Dedifferentiated amniotic fluid mesenchymal stem cell (primary cell): ENCODE results near the gene FAM177A1.
"Not testable (repeated sequence)": the region's sequence is repeated elsewhere in the genome, so short reads cannot be mapped to it uniquely, and the experiment has no call there.

Source experiments
- DNase-seq: peaks from one replicate; pipeline ENCODE4 v3.0.0-alpha.2; 2016; ENCODE audit errors: extremely low spot score

The FAM177A1 gene

DNA sequence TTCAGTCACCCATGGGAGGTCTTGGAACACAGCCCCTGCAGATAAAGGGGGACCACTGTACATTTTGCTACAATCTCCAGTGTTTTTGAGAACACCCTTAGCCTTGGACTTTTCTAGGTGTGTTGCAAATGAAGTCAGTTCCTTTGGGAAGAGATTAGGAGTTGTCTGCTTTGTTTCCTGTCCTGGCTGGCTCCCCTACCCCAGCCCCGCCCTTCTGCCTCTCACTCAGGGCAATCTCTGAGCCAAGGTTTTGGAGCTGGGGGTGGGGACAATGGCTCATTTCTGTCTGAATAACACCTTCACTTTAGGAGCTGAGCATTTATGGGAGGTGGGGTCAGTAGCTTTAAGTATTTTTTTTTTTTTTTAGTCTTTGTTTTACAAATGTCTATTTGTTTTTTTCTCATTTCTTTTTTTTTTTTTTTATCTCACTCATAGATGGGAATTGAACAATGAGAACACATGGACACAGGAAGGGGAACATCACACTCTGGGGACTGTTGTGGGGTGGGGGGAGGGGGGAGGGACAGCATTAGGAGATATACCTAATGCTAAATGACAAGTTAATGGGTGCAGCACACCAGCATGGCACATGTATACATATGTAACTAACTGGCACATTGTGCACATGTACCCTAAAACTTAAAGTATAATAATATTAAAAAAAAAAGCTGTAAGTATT lies 15.2 kb downstream of the FAM177A1 start:
- DNase-seq, result not testable (repeated sequence)

DNA sequence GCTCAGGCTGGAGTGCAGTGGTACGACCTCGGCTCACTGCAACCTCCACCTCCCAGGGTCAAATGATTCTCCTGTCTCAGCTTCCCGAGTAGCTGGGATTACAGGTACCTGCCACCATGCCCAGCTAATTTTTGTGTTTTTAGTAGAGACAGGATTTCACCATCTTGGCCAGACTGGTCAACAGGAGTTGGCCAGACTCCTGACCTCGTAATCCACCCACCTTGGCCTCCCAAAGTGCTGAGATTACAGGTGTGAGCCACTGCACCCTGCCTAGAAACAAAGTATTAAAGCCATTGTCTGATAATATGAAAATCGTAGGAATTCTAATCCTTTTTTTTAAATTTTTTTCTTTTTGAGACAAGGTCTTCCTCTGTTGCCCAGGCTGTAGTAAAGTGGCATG lies 19.7 kb downstream of the FAM177A1 start:
- DNase-seq, result not testable (repeated sequence)

DNA sequence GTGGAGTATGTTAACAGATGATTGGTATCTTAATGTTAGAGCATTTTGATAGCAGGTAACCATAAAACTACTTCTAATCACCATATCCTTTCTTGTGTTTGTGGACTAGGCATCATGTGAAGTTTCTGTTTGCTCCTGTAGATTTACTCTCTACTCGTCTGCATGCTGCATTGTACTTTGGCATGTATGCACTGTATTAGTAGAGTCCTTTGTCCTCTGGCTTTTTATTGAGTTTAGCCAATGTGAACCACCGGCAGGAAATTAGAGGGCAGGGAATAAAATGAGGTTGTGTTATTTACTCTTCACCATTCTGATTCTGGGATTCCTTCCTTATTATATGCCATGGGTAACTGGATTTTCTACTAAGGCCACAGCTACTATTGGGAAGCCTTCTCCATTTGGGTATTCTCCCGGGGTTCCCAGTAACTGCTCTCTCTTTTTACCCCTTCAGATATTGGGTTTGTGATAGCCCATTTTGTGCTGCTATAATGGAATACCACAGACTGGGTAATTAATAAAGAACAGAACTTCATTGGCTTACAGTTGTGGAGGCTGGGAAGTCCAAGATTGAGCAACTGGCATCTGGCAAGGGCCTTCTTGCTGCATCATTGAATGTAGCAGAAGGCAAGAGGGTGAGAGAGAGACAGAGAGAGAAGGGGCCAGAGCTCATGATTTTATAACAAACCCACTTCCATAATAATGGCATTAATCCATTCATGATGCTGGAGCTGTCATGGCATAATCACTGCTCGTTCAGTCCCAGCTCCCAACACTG lies 22.4 kb downstream of the FAM177A1 start:
- no peak for DNase-seq

DNA sequence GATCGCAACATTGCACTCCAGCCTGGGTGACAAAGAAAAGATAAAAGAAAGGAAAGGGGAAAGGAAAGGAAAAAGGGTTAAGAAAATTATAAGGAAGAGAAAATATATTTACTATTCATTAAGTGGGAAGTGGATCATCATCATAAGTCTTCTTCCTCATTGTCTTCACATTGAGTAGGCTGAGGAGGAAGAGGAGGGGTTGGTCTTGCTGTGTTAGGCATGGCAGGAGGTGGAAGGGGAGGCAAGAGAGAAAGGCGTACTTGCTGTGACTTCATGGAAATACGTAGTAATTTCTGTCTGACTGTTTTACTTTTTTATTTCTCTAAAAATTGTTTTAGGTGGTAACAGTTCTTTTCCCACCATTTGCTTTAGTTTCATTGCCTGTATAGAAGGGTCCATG lies 26.2 kb downstream of the FAM177A1 start:
- DNase-seq, result no peak

DNA sequence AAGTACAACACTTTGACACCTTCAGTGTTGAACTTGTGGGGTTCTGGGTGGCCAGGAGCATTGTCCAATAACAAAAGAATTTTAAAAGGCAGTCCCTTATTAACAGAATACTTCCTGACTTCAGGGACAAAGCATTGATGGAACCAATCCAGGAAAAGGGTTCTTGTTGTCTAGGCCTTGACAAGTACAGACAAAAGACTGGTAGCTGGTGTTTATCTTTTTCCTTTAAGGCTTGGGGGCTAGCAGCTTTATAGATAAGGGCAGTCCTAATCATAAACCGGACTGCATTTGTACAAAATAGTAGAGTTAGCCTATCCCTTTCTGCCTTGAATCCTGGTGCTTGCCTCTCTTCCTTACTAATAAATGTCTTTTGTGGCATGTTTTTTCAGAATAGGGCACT lies 27.4 kb downstream of the FAM177A1 start:
- no peak for DNase-seq

DNA sequence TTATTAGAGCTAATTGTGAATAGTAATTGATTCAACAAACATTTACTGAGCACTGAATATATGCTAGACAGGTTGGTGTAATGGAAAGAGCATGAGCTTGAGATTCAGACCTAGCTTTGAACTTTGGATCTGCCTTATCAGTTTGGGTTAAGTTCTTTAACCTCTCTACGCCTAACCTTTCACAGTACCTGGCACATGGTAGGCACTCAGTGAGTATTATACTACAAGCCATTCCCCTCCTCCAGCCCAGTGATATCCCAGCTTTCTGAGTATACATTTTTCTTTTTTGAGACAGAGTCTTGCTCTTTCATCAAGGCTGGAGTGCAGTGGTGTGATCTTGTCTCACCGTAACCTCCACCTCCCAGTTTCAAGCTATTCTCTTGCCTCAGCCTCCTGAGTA lies 32.0 kb downstream of the FAM177A1 start:
- no peak for DNase-seq

DNA sequence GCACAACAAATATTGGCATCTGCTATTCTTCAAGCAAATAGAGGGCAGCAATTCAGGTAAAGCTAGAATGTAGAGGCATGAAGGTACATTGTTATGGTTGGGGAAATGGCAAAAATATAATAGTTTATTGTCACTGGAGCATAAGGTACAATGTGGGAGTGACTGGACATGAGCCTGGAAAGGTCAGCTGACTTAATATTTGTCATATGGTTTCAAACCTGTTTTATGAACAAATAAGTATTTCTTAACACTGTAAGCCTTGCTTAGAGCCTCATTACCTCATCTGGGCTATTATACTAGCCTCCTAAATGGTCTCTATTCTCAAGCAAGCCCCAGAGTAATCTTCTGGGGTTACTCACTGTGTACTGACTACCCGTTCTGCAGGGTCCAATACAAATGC lies 33.7 kb downstream of the FAM177A1 start:
- no peak for DNase-seq

DNA sequence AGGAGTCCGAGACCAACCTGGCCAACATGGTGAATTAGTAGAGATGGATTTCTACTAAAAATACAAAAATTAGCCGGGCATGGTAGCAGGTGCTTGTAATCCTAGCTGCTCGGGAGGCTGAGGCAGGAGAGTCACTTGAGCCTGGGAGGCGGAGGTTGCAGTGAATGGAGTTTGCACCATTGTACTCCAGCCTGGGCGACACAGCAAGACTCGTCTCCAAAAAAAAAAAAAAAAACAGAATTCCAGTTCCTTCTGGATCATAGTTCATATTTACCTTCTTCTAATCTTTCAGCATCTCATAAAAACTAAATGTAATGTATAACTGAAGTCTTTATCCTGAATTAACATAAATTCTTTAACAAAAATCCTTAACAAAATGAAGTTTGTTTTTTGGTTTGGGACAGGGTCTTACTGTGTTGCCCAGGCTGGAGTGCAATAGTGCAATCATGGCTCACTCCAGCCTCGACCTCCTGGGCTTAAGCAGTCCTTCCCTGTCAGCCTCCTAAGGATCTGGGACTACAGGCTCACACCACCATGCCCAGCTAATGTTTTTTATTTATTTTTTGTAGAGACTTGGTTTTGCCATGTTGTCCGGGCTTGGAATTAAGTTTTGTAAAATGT lies 37.6 kb downstream of the FAM177A1 start:
- no peak for DNase-seq

DNA sequence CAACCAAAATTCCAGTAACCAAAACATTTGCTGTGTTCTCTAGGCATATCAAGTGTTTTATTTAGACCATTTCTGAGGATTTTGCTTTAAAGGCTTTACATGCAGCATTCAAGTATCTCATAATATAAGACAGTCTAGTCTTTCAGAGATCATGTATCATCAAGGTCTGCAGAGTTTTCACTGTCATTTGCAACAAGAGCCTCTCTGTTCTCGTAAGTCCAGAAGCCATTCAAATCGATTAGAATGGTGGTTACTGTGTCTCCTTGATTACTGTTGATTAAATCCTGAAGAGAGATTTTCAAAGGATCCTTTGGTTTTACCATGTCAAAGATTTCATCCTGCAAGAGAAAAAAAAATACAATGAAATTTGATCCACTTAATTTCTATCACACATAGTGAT lies 39.4 kb downstream of the FAM177A1 start:
- no peak for DNase-seq

DNA sequence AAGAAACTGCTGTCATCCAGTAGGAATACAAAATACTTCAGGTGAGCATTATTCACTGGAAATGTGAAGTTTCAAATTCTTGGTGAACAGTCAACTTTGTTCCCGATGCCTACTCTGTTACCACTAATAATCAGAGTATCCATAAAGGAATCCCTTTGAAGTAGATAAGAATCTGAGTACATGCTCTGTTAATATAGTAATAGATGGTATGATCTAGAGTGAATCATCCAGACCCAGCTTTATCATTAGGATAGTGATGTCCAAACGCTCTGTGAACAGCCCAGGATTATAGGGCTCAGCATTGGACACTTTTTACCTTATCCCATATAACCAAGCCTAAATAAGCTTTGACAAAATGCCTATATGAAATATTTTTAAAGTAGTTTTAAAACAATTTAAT lies 42.4 kb downstream of the FAM177A1 start:
- DNase-seq, result no peak

DNA sequence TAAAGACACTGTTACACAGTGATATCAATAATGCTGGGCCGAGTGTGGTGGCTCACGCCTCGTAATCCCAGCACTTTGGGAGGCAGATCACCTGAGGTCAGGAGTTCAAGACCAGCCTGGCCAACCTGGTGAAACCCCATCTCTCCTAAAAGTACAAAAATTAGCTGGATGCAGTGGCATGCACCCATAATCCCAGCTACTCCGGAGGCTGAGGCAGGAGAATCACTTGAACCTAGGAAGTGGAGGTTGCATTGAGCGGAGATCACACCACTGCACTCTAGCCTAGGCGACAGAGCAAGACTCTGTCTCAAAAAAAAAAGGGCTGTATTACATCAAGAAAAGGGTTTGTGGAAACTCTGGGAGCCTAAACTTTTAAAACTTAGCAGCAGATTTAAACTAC lies 48.6 kb downstream of the FAM177A1 start:
- DNase-seq, result not testable (repeated sequence)

DNA sequence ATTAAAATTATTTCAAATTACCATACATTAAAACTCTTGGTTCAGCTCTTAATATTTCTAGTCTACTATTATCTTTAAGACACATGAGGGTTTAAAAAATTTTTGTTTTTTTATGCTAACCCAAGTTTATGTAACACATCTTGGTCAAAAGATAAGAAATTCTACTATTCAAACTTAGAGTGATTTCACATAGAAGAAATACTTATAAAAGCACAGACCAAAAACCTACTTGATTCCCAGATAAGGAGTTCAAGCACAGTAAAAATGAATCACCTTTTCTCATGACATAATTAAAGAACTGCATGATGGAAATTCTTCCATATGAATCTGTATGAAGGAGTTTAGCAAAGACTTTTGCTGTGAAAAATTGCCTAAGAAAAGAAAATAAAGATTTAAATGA lies 61.8 kb downstream of the FAM177A1 start:
- no peak for DNase-seq

DNA sequence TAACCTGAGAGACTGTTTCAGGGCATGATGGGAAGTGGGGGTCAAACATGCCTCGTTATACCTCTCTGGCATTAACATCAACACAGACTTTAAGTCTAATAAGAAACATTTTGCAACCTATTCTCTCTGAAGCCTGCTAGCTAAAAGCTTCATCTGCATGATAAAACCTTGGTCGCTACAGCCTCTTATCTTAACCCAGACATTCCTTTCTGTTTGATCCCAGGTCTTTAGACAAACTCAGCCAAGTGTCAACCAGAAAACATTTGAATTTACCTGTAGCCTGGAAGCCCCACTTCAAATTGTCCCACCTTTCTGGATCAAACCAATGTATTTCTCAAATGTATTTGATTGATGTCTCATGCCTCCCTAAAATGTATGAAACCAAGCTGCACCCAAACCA lies 66.6 kb downstream of the FAM177A1 start:
- no peak for DNase-seq

DNA sequence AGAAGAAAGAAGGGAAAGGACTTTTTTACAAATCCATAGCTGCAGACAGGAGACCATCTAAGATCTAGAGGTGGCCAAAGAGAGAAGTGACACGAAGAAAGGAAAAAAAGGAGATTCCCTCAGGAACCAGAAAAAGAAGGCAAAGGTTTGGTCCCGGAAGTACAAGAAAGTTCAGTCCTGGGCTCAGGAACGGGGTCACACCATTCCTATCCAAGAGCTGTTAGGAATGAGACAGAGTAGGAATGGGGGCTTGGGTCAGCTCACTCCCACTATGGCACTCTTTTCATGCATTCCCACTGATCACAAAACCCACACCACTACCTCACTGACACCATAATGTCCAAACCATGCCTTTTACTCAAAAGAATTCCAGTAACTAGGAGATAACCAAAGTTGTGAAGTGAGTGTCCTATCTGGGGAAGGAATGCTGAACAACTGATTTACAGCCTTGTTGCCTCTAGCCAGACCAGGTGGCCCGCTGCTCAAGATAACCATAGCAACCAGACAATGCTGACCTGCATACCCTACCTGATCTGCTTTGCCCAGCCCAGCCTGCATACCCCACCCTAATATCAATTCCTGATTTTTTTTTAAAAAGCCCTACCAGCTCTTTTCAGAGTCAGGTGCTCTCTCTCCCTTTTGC lies 67.4 kb downstream of the FAM177A1 start:
- DNase-seq, result no peak

DNA sequence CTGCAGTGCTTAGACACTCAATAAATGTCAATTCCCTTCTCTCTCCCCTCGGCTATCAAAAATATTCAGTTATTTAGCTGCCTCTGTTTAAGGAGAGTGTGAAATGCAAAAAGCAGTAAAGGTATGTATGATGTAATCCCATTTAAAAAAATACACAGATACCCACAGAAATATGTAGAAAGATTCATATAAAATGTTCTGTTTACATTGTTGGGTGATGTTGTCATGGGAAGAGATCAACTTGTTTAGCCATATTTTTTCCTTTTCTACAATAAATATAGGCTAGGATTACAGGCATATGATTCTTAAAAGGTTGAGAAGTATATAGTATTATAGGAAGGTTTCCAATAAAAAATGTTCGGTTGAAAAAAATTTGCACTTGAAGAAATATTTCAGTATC lies 68.0 kb downstream of the FAM177A1 start:
- peak; percentile 64 for DNase-seq

DNA sequence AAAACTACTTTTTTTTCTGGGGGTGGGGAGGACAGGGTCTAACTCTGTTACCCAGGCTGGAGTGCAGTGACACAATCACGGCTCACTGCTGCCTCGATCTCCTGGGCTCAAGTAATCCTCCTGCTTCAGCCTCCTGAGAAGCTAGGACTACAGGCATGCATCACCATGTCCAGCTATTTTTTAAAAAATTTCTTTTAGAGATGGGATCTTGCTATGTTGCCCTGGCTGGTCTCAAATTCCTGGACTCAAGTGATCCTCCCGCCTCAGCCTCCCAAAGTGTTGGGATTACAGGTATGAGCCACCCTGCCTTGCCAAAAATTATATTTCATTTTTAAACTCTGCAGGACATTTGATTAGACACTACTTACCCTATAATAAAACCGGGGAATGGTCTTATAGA lies 70.2 kb downstream of the FAM177A1 start:
- no peak for DNase-seq

DNA sequence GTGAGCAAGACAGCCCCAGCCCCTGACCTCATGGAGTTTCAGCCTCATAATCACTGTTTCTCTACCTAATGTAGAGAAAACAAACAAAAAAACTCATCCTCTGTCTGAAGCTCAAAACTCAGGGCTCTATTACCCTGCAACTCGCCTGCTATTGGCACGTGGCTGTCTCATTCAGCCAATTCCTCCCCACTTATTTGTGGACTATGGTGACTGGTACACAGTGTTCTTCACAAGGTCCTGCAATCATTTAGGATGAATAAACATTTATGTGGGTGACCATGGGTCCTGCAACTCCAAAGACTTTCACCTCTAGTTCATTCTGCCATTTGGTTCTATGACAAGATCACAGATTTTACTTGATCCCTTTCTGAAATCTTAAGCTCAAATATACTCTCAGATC lies 71.0 kb downstream of the FAM177A1 start:
- DNase-seq, result no peak

DNA sequence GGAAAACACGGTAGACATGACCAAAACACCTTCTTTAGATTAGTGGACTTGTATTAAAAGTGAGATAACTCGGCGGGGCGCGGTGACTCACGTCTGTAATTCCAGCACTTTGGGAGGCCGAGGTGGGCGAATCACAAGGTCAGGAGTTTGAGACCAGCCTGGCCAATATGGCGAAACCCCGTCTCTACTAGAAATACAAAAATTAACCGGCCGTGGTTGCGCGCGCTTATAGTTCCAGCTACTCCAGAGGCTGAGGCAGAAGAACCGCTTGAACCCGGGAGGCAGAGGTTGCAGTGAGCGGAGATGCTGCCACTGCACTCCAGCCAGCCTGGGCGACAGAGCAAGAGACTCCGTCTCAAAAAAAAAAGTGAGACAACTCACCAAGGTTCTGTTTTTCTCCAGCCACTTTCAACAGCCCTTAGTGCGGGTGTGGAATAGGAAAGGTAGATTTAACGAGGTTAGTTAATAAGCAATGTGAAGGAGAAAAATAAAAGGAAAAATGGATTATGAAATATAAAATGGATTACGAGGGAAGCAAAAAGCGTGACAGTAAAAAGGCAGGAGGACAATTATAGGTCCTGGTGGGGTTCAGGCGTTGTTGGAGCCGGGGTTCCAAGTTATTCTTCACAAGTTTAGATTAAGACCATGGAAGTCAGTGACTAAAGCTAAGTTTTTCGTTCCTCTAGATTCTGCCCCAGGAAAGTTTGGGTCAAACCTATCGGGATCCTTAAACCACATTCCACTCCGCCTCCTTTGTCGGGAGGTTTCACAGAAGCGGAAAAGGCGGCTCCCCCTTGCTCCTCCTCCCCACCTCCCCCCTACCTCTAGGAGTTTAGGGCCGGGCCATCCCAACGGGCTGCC lies 75.2 kb downstream of the FAM177A1 start:
- peak; percentile 62 for DNase-seq

DNA sequence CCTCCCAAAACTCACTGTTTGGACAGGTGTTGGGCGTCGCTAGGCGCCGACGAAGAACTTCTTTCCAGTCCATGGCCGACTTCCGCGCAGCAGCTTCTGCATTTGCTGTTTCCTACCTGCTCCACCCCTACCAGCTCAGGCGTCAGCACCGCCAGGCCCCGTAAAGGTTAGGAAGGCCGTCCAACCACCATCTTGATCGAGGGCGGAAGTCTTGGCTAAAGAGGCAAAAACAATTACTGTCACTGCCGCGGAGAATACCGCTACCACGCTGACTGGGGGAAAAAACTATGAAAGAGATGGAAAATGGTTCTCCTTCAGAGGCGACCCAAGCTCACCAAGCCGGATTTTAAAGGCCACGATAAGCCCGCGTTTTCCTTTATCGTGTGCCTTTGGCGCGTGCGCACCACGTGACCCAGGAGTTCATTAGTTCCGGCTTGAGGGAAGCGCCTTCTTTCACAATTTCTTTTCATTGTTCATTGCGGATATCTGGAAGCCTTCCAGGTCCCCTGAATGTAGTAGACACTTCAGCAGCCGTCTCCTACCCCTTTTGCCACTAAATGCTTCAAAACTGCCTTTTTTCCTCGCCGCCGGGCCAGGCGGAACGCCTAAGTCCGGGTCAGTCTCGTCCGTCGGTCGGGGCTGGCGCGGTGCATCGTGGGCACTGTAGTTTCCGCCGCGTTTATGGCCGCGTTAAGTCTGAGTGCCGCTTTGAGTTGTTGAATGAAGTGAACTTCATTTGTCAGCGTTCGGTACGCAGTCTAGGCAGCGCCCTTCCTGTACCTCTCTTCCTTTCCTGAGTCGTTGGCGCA lies 76.0 kb downstream of the FAM177A1 start, which contains the start of the genes PPP2R3C and PRORP:
Gene PPP2R3C (minus strand): TSS at position 104 of the 809 bp plus-strand sequence. CDS start 31 bp downstream, at position 73.
Gene PRORP (plus strand): TSS at position 666 of the 809 bp plus-strand sequence. CDS start 694 bp downstream, outside the sequence.
- DNase-seq, result peak; percentile 83

DNA sequence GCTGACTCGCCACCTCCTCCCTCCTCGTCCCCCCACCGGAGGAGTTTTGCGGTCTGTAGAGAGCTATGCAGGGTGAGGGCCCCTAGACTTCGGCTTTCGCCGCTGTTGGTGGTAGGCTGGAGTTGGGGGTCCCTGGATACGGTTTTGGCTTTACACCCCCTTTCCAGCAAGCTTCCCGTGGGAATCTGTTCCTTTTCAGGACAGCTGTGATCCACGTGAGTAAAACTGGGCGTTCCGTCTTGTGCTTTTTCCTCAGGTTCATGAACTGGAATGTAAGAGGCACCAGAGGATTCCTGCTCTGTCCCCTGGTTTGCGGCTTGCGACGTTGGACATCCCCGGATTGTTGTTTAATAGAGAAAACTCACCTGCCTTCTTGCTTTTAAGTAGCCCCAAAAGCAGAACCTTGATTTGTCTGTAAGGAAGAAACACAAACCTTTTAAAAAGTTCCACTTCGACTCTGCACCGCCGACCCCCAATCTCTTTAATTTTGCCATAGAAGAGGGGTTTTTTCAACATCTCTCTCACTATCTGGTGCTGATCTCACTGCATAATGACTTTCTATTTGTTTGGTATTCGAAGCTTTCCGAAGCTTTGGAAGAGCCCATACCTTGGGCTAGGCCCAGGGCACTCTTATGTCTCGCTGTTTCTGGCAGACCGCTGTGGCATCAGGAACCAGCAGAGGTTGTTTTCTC lies 76.8 kb downstream of the FAM177A1 start:
- DNase-seq, result no peak
